GM19438 (cell line): ENCODE results near the gene ANK2.

ENCODE experiments used
- ATAC-seq: cut with Tn5 transposase; IDR thresholded peaks from one replicate; pipeline ENCODE4 v1.9.1; 2021; ENCODE audit warnings: low read depth; ENCODE audit not compliant: unreplicated experiment

ANK2 gene

GRCh38 chr4:113273721-113274220 lies 224.3 kb downstream of the ANK2 start:
- ATAC-seq = no peak

DNA sequence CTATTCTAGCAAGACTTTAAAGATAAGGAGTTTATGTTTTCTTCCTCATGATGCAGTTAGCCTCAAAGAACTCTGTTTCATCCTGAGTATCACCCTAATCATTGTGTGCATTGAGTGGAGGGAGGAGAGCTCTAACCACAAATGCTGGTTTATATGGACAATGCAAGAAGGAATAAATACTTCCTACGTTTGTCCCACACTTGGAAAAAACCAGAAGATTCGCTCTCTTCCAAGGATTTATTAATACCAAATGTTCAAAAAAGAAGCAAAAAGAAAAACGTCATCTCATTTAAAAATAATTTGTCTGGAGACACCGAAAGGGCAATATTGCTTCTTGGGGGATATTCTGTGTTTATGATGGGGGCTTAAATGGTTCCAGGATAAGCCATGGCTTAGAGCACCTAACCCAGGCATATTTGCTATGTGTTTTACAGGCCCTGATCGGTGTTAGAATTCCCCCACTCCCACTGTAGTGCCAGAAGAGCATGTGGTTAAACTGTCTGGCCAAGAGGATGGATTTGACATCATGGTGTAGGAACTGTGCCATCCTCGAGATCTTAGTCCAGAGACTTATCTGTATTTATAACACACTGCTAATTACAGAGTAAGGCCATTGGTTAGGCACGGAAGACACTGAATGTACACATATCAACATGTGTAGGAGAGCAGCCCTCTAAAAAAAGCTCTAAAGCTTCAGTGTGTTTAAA lies 227.2 kb downstream of the ANK2 start:
- ATAC-seq = no peak

DNA sequence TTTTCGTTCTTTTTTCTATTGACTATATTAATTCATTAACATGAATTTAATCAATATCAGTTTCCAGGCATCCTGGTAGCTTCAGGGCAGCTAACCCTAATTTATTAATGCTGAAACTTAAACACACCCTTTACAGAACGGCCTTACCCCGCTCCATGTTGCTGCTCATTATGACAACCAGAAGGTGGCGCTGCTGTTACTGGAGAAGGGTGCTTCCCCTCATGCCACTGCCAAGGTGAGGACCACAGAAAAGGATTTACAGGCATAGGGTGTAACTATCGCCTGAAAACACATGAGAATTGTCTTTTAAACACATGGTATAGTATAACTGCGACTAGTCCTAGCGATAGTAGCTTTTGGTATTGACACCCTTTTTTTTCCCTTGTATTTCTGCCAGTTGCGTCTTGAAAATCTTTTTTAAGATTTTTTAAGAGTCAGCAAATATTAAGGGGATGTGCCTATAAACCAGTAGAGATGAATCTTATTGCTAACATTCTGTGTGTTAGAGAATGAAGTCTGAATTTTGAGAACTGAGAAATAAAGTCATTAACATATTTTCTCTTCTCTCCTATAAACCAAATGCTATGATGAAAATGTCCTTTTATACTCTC lies 229.0 kb downstream of the ANK2 start:
- peak; percentile 98 for ATAC-seq

- ATAC-seq = no peak
Measured at GRCh38 chr4:113285501-113285900, 236.0 kb downstream of the ANK2 start.

- ATAC-seq = no peak
Measured at GRCh38 chr4:113288257-113288656, 238.8 kb downstream of the ANK2 start.

- ATAC-seq = no peak
Measured at GRCh38 chr4:113288696-113289095, 239.2 kb downstream of the ANK2 start.

DNA sequence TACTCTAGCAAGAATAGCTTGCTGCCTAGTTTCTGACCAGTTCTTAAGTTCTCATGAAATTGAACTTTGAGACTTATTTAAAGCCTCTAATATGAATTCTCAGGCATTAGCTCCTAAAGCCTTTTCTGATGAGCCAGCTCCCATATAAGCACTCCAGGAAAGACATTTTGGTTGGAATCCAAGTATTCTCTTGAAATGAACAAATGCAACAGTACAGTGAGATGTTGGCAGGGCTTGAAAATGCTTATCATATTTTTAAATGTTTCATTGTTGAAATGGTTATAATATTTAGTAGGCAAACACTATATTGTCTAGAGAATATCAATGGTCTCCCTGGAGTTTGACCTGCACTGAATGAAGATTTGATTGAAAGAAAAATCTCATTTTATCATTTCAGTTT lies 240.3 kb downstream of the ANK2 start:
- no peak for ATAC-seq

DNA sequence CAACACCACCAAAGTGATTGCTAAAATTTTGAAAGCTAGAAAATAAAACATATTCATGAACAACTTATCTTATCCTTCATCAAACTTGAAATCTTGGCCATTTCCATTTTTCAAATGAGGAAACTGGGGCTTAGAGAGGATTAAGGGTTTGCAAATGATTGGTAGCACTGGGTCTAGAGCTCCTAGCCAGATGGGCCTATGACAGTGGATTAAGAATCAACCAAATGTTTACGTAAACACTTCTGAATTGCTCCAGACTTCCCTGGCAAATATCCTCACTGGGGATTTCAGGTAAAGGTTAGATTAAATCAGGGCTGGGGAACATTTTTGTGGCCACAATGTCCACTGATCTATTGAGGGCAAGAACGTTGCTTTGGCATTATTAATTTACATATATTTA lies 241.2 kb downstream of the ANK2 start:
- no peak for ATAC-seq

GRCh38 chr4:113292371-113293042 lies 243.1 kb downstream of the ANK2 start:
- no peak for ATAC-seq

DNA sequence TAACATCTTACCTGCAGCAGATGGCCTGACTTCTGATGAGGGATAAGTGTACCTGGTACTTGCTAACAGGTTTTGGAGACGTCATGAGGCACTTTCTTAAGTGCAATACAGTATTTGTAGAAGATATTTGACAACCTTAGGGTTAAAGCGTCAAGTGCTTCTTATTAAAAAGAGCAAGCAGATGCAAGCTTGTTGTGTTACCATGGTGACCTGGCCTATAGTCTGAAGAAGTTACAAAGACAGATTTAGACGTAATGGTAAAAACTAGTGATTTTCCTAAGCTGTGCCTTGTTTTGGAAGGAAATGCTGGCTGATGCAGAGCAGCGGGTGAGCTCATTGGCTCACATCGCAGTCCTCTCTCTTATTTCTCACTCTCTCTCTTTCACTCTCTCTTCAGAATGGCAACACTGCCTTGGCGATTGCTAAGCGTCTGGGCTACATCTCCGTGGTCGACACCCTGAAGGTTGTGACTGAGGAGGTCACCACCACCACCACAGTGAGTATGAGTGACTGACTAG lies 243.6 kb downstream of the ANK2 start:
- ATAC-seq = no peak

- no peak for ATAC-seq
Measured at GRCh38 chr4:113293674-113294073, 244.2 kb downstream of the ANK2 start.

GRCh38 chr4:113294908-113295307 lies 245.5 kb downstream of the ANK2 start:
- no peak for ATAC-seq

DNA sequence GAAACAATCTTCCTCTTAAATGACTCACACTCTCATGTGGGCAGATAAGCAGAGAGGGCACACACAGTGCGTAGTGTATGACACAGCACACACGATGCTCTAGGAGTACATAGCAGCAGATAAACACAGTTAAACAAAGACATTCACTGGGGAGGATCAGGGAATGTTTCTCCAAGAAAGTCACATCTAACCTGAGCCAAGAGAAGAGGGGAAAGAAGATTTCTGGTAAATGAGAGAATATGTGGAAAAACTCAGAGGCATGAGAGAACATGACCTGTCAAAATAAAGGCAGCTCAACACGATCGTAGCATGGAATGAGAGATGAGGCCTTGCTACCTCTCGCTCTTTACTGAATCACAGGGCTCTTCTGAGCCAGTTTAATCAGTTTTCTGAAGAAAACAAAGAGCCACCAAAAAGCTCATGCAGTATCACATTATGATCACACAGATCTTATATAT lies 251.0 kb downstream of the ANK2 start:
- ATAC-seq = no peak

- no peak for ATAC-seq
Measured at GRCh38 chr4:113302051-113302450, 252.6 kb downstream of the ANK2 start.

GRCh38 chr4:113303315-113303714 lies 253.9 kb downstream of the ANK2 start:
- no peak for ATAC-seq

- ATAC-seq = no peak
Measured at GRCh38 chr4:113311047-113311446, 261.6 kb downstream of the ANK2 start.

- no peak for ATAC-seq
Measured at GRCh38 chr4:113312529-113312928, 263.1 kb downstream of the ANK2 start.

DNA sequence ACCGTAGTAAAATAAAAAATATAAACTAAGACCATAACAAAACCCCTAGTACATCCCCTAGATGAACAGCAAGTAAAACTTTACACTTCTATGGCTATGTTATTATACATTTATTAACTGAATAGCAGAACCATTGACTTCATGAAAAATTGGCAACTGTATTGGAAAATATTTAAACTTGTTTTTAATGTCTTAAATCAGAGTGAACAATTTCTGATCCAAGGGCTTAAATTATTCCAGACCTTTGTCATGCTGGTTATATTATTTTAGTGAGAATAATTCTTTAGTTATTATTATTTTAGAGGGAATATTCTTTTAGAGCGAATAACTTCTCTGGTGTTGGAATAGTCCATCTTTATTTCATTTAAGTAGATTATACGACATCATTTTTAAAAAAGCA lies 265.0 kb downstream of the ANK2 start:
- no peak for ATAC-seq

DNA sequence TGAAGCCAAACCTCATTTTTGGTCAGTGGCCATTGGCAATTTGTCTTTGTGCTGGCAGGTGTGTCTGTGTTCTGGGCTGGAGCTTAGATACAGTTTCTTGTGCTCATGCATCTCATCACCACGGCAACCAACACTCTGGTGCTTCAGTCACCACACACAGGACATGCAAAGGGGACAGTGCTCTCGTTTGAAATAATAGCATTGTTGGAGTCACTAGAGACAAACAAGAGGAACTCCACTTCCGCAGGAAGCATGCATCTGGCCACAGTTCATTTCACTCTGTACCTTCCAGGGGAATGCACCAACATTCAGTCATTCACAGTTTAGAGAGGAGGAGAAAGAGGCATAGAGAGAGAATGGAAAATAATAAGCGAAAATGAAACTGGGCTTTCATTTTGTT lies 267.4 kb downstream of the ANK2 start:
- ATAC-seq = peak; percentile 100

GRCh38 chr4:113317523-113317922 lies 268.1 kb downstream of the ANK2 start:
- no peak for ATAC-seq

DNA sequence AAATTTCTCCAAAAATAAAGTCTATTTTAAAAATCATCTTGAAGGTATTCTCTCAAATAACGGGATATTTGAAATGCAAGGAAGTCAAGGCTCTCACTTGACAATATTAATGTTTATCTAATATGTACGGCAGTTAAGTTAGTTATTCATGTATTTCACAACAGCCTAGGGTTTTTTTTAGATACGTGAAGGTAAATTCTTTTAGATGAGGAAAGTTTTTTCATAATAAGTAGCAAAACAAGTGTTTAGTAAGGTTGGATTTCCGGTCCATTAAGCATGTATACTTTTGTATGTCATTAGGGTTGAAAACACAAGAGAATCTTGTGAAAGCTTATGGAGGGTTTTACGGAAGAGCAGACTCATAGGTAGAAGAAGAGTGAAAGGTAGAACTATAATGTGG lies 273.3 kb downstream of the ANK2 start:
- no peak for ATAC-seq
